ENCODE measurements around the gene GUK1.

GUK1 gene

GRCh38 chr1:228146417-228147150 lies 6.5 kb downstream of the GUK1 start:
- H3K9ac ChIP-seq (ENCODE audit: low read depth, low read length): no peak overlapping the region
- no peak overlapping the region for H3K27ac ChIP-seq (ENCODE audit: low read length)
- H3K9me3 ChIP-seq (ENCODE audit: insufficient read depth, low read length, severe bottlenecking): no peaks in the 10 kb centered on the region
- ATAC-seq (ENCODE audit: insufficient read depth, low read depth) (no peak), DNase-seq (no peak)
- no peak for TF ChIP-seq EZH2 (IDR thresholded peaks at IDR 0.05; ENCODE audit: borderline replicate concordance, low read depth, low read length, severe bottlenecking)
- TF ChIP-seq CTCF (IDR thresholded peaks at IDR 0.05; ENCODE audit: borderline replicate concordance, extremely low read depth, low read length, poor library complexity, severe bottlenecking): no peak
- peaks cover 30% of the 10 kb centered on the region for H3K4me1 ChIP-seq (ENCODE audit: insufficient read depth, low read length)
- no peak overlapping the region for H3K4me2 ChIP-seq (ENCODE audit: insufficient read depth, low read length)
- no peaks in the 10 kb centered on the region for H3K27me3 ChIP-seq (ENCODE audit: insufficient read depth, low read length, poor library complexity)
- peaks cover 59% of the 10 kb centered on the region for H3K79me2 ChIP-seq (ENCODE audit: insufficient read depth, low read length)
- H3K36me3 ChIP-seq (ENCODE audit: insufficient read depth, low read length): peaks cover 76% of the 10 kb centered on the region
- no peak overlapping the region for H2AFZ ChIP-seq (ENCODE audit: low read depth, low read length)
- peaks cover 91% of the 10 kb centered on the region for H4K20me1 ChIP-seq (ENCODE audit: insufficient read depth, low read length)
- H3K4me3 ChIP-seq (ENCODE audit: low read depth in 1 of 2, low read length in 2 of 2): no peak overlapping the region

- H3K4me2 ChIP-seq (ENCODE audit: insufficient read depth, low read length): no peak overlapping the region
- TF ChIP-seq CTCF (IDR thresholded peaks at IDR 0.05; ENCODE audit: borderline replicate concordance, extremely low read depth, low read length, poor library complexity, severe bottlenecking): no peak
- TF ChIP-seq EZH2 (IDR thresholded peaks at IDR 0.05; ENCODE audit: borderline replicate concordance, low read depth, low read length, severe bottlenecking): no peak
- no peak overlapping the region for H3K9ac ChIP-seq (ENCODE audit: low read depth, low read length)
- peaks cover 87% of the 10 kb centered on the region for H4K20me1 ChIP-seq (ENCODE audit: insufficient read depth, low read length)
- H3K9me3 ChIP-seq (ENCODE audit: insufficient read depth, low read length, severe bottlenecking): no peaks in the 10 kb centered on the region
- DNase-seq (no peak), ATAC-seq (ENCODE audit: insufficient read depth, low read depth) (no peak)
- H3K4me1 ChIP-seq (ENCODE audit: insufficient read depth, low read length): peaks cover 24% of the 10 kb centered on the region
- no peaks in the 10 kb centered on the region for H3K27me3 ChIP-seq (ENCODE audit: insufficient read depth, low read length, poor library complexity)
- no peak overlapping the region for H3K4me3 ChIP-seq (ENCODE audit: low read depth in 1 of 2, low read length in 2 of 2)
- peaks cover 52% of the 10 kb centered on the region for H3K79me2 ChIP-seq (ENCODE audit: insufficient read depth, low read length)
- H3K27ac ChIP-seq (ENCODE audit: low read length): no peak overlapping the region
- no peak overlapping the region for H2AFZ ChIP-seq (ENCODE audit: low read depth, low read length)
- peaks cover 70% of the 10 kb centered on the region for H3K36me3 ChIP-seq (ENCODE audit: insufficient read depth, low read length)
Observed at GRCh38 chr1:228147151-228147693, 7.1 kb downstream of the GUK1 start.

- H3K4me1 ChIP-seq (ENCODE audit: insufficient read depth, low read length): peaks cover 18% of the 10 kb centered on the region
- no peak overlapping the region for H2AFZ ChIP-seq (ENCODE audit: low read depth, low read length)
- H3K4me3 ChIP-seq (ENCODE audit: low read depth in 1 of 2, low read length in 2 of 2): no peak overlapping the region
- no peak overlapping the region for H3K27ac ChIP-seq (ENCODE audit: low read length)
- no peaks in the 10 kb centered on the region for H3K27me3 ChIP-seq (ENCODE audit: insufficient read depth, low read length, poor library complexity)
- TF ChIP-seq CTCF (IDR thresholded peaks at IDR 0.05; ENCODE audit: borderline replicate concordance, extremely low read depth, low read length, poor library complexity, severe bottlenecking): no peak
- DNase-seq (no peak), ATAC-seq (ENCODE audit: insufficient read depth, low read depth) (no peak)
- no peak overlapping the region for H3K4me2 ChIP-seq (ENCODE audit: insufficient read depth, low read length)
- no peak overlapping the region for H3K9ac ChIP-seq (ENCODE audit: low read depth, low read length)
- no peaks in the 10 kb centered on the region for H3K9me3 ChIP-seq (ENCODE audit: insufficient read depth, low read length, severe bottlenecking)
- H4K20me1 ChIP-seq (ENCODE audit: insufficient read depth, low read length): peaks cover 82% of the 10 kb centered on the region
- H3K36me3 ChIP-seq (ENCODE audit: insufficient read depth, low read length): peaks cover 64% of the 10 kb centered on the region
- H3K79me2 ChIP-seq (ENCODE audit: insufficient read depth, low read length): peaks cover 47% of the 10 kb centered on the region
Observed at GRCh38 chr1:228147768-228148167, 7.7 kb downstream of the GUK1 start.
